Prostate gland (tissue), 2 donors: ENCODE data around the gene ILDR2. TPM values are rescaled to one million over a fixed set of nuclear protein-coding genes. Genes with fewer than 3 reads are reported as not detected.

Experiments
- DNase-seq: peaks from one replicate; pipeline ENCODE4 v3.0.0-alpha.2; 2019; ENCODE audit warnings: low spot score
- H3K27ac ChIP-seq, 2 donors: fragments of 200-600 bp; sonication (generic); 2 replicates each; pipeline ENCODE4 v1.5.1; 2017 to 2019
- H3K27me3 ChIP-seq: fragments of 200-600 bp; sonication (generic); replicated peaks from 2 replicates; pipeline ENCODE4 v1.5.1; 2019; ENCODE audit not compliant: insufficient read depth
- H3K36me3 ChIP-seq, 2 donors: fragments of 200-600 bp; sonication (generic); 1 replicate in 1 of 2; 2 replicates in 1 of 2; pipeline versions ENCODE4 v1.5.1 to v1.8.1; 2017 to 2019
- H3K4me1 ChIP-seq: fragments of 200-600 bp; sonication (generic); replicated peaks from 2 replicates; pipeline ENCODE4 v1.5.1; 2019
- H3K4me3 ChIP-seq, 2 donors: fragments of 200-600 bp; sonication (generic); 2 replicates each; pipeline ENCODE4 v1.5.1; 2017 to 2019
- H3K9me3 ChIP-seq: fragments of 200-600 bp; sonication (generic); 2 replicates; pipeline ENCODE4 v1.5.1; 2017
- POLR2A ChIP-seq: fragments of 450-650 bp; IDR thresholded peaks from one replicate; pipeline ENCODE4 v1.6.1; 2016; ENCODE audit warnings: antibody characterized with exemption, mild to moderate bottlenecking
- POLR2AphosphoS5 ChIP-seq: sonication (generic); formaldehyde crosslinking; IDR thresholded peaks from one replicate; pipeline ENCODE4 v1.6.1; 2017; ENCODE audit warnings: antibody characterized with exemption
- WGBS: methylation state at CpG from one replicate; pipeline ENCODE4 v1.1.5; 2018; 5-methylcytosine and 5-hydroxymethylcytosine counted together
- intact Hi-C: fragments of 100-400 bp; cut with DNase I; formaldehyde crosslinking; loops from one replicate; pipeline ENCODE4 v1.14.2; 2022
- total RNA-seq, 2 donors: library from RNA; depleted of rRNA; stranded (reverse); fragments of >200 nt; gene quantifications; one replicate each; pipeline ENCODE4 v1.1.0, GENCODE V29; 2016
- TF ChIP-seq, protein P1 (sequence below), 4 experiments: fragments of 200-600 bp in 2 of 4; fragments of 450-650 bp in 2 of 4; sonication (generic) in 2 of 4; IDR thresholded peaks; 1 replicate in 3 of 4; 2 replicates in 1 of 4; pipeline ENCODE4 v1.5.1; 2016 to 2019; ENCODE audit warnings: antibody characterized with exemption in 4 of 4, mild to moderate bottlenecking in 2 of 4, moderate library complexity in 2 of 4

Gene ILDR2
- total RNA-seq, 2 donors from 2014 or later: 3.2 to 175 TPM

DNA sequence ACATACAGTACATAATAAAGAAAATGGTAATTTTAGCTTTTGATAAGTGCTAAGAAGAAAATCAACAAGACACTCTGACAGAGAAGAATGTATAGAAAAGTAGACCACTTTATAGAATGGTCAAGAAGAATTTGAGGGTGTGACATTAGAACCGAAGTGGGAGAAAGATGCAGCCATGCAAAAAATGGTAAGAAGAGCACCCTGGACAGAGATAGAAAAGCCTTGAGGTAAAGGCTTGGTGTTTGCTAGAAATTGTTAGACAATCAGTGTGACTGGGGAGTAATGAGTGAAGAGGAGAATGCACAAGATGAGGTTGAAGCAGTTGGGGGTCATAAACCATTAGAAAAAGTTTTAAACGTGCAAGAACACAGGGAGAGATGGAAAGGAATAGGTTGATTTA is 37.2 kb upstream of the ILDR2 start:
- no peak overlapping the region for H3K4me3 ChIP-seq
- no peak for DNase-seq
- no peaks in the 10 kb centered on the region for H3K4me1 ChIP-seq
- TF ChIP-seq POLR2AphosphoS5: no peak
- TF ChIP-seq, protein P1, sequence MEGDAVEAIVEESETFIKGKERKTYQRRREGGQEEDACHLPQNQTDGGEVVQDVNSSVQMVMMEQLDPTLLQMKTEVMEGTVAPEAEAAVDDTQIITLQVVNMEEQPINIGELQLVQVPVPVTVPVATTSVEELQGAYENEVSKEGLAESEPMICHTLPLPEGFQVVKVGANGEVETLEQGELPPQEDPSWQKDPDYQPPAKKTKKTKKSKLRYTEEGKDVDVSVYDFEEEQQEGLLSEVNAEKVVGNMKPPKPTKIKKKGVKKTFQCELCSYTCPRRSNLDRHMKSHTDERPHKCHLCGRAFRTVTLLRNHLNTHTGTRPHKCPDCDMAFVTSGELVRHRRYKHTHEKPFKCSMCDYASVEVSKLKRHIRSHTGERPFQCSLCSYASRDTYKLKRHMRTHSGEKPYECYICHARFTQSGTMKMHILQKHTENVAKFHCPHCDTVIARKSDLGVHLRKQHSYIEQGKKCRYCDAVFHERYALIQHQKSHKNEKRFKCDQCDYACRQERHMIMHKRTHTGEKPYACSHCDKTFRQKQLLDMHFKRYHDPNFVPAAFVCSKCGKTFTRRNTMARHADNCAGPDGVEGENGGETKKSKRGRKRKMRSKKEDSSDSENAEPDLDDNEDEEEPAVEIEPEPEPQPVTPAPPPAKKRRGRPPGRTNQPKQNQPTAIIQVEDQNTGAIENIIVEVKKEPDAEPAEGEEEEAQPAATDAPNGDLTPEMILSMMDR (IDR thresholded peaks at IDR 0.05): no peak
- TF ChIP-seq POLR2A: no peak
- no peaks in the 10 kb centered on the region for H3K27me3 ChIP-seq
- H3K27ac ChIP-seq: no peak overlapping the region
- 69% methylated on average over 2 of the region's 2 CpGs for WGBS
- H3K36me3 ChIP-seq: no peaks in the 10 kb centered on the region
- intact Hi-C loops: no loop called here
- no peaks in the 10 kb centered on the region for H3K9me3 ChIP-seq

DNA sequence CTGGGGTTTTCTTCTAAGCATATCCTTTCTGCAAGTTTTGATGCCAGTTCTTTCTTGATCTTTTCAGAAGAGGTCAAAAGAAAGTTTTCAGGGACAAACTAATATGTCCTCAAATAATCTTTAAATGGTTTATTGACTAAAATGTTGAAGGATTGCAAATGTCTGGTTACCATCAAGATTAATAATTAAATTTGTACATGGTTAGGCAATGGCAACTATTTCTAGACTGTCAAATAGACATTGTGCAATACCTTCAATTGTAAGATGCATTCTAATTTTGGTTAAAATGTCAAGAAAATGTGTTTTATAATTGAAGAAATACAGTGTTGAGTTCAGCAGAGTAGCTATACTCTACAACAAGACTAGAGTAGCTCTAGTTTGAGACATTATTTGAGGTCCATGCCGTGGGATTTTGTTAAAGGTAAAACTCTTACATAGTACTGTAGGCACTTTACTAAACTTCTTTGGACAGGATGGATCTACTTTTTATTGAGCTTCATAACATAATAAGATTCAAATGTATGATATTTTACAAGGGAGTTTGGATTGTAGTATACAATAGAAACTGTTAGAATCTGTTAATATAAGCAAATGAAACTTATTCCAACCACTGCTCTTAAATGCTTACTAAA is 36.3 kb upstream of the ILDR2 start:
- no peak for DNase-seq
- intact Hi-C loops: no loop called here
- H3K9me3 ChIP-seq: no peaks in the 10 kb centered on the region
- no peak overlapping the region for H3K27ac ChIP-seq
- TF ChIP-seq, protein P1 (IDR thresholded peaks at IDR 0.05): no peak
- TF ChIP-seq POLR2A: no peak
- TF ChIP-seq POLR2AphosphoS5: no peak
- H3K27me3 ChIP-seq: no peaks in the 10 kb centered on the region
- H3K4me3 ChIP-seq: no peak overlapping the region
- H3K36me3 ChIP-seq: no peaks in the 10 kb centered on the region
- 100% methylated on average over 1 of the region's 1 CpG for WGBS
- H3K4me1 ChIP-seq: no peaks in the 10 kb centered on the region

DNA sequence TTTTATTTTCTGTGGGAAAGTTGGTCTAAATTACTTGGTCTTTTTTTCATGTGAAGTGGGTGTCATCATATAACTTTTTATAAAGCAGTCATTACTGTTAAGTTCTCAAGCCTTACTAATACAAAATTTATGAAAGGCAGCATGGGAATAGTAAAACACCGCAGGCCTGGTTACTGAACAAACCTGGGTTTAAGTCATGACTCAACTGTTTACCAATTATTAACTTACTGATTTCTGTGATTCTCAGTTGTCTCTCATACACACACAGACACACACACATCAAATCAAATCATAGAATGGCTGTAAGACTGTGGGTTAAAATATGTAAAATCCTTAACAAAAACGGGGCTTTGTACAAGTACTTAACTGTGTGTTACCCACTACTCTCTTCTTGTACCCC is 28.4 kb upstream of the ILDR2 start:
- TF ChIP-seq, protein P1 (IDR thresholded peaks at IDR 0.05): no peak
- TF ChIP-seq POLR2AphosphoS5 (no peak), POLR2A (no peak)
- intact Hi-C loops: no loop called here
- Histone ChIP-seq H3K4me3 (no peak overlapping the region), H3K4me1 (no peaks in the 10 kb centered on the region), H3K27ac (no peak overlapping the region), H3K36me3 (no peaks in the 10 kb centered on the region), H3K9me3 (no peaks in the 10 kb centered on the region), H3K27me3 (no peaks in the 10 kb centered on the region)
- no peak for DNase-seq
- 83% methylated on average over 2 of the region's 2 CpGs for WGBS

DNA sequence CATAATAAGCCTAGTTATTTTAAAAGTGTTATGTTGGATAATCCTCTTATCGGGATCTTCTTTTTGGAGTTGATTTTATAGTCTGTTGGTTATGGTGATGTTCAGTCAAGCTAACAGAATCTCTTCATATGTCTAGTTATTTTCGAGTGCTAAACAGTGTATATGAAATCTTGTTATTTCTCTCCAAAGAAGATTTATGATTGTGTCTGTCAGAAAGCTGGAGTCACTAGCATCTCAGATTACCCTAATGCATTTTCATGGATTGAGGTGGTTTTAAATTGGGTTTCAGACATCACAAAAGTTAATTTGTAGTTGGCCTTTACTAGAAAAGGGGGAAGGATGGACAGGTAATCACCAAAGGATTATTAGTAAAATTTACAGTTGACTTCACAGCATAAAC is 27.0 kb upstream of the ILDR2 start:
- 88% methylated on average over 2 of the region's 2 CpGs for WGBS
- no peak for TF ChIP-seq POLR2AphosphoS5
- TF ChIP-seq, protein P1 (IDR thresholded peaks at IDR 0.05): no peak
- no peak for TF ChIP-seq POLR2A
- H3K4me1 ChIP-seq: no peaks in the 10 kb centered on the region
- H3K9me3 ChIP-seq: no peaks in the 10 kb centered on the region
- DNase-seq: no peak
- H3K27ac ChIP-seq: no peak overlapping the region
- no peaks in the 10 kb centered on the region for H3K27me3 ChIP-seq
- H3K36me3 ChIP-seq: no peaks in the 10 kb centered on the region
- intact Hi-C loops: no loop called here
- no peak overlapping the region for H3K4me3 ChIP-seq

DNA sequence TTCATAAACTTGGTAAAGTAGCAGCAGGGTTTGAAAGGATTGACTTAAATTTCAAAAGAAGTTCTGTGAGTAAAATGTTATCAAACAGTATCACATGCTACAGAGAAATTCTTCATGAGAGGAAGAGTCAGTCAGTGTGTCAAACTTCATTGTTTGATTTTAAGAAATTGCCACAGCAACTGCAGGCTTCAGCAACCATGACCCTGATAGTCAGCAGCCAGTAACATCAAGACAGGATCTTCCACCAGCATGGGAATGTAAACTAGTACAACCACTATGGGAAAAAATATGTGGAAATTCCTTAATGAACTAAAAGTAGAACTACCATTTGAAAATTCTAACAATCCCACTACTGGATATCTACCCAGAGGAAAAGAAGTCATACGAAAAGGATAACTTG is 25.2 kb upstream of the ILDR2 start:
- DNase-seq: no peak
- Histone ChIP-seq H3K4me3 (no peak overlapping the region), H3K27me3 (no peaks in the 10 kb centered on the region), H3K4me1 (no peaks in the 10 kb centered on the region), H3K9me3 (no peaks in the 10 kb centered on the region), H3K36me3 (no peaks in the 10 kb centered on the region), H3K27ac (no peak overlapping the region)
- TF ChIP-seq POLR2A (no peak), POLR2AphosphoS5 (no peak)
- TF ChIP-seq, protein P1 (IDR thresholded peaks at IDR 0.05): no peak
- 95% methylated on average over 1 of the region's 1 CpG for WGBS
- intact Hi-C loops: no loop called here
